Measurements from ENCODE around the gene ARHGAP25. TPM values are rescaled to one million over a fixed set of nuclear protein-coding genes. Genes with fewer than 3 reads are reported as not detected.

Gene ARHGAP25
- total RNA-seq, 1 donor from 2014 or later: 0.08 TPM

DNA sequence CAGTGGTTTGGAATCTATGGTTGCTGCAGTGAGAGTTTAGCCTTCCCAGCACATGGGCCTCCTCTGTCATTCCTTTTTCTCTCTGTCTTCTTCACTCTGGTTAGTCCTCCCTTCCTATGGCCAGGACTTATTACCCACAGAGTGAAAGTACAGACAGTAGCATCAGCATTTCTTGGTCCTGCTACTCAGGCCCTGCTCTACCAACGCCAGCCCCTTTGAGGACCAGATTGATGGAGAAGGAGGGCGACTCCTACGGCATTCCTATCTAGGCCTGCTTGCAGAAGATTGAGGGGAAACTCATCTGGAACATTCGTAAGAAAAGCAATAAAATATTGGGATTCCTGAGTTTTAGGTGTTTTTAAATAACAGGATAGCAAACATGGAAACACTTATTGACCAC is 93.1 kb downstream of the ARHGAP25 start:
- no peak for DNase-seq (ENCODE audit: low read depth)
- TF ChIP-seq, protein P1, sequence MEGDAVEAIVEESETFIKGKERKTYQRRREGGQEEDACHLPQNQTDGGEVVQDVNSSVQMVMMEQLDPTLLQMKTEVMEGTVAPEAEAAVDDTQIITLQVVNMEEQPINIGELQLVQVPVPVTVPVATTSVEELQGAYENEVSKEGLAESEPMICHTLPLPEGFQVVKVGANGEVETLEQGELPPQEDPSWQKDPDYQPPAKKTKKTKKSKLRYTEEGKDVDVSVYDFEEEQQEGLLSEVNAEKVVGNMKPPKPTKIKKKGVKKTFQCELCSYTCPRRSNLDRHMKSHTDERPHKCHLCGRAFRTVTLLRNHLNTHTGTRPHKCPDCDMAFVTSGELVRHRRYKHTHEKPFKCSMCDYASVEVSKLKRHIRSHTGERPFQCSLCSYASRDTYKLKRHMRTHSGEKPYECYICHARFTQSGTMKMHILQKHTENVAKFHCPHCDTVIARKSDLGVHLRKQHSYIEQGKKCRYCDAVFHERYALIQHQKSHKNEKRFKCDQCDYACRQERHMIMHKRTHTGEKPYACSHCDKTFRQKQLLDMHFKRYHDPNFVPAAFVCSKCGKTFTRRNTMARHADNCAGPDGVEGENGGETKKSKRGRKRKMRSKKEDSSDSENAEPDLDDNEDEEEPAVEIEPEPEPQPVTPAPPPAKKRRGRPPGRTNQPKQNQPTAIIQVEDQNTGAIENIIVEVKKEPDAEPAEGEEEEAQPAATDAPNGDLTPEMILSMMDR (IDR thresholded peaks at IDR 0.05; ENCODE audit: insufficient read depth, low read length, poor library complexity, severe bottlenecking): no peak

DNA sequence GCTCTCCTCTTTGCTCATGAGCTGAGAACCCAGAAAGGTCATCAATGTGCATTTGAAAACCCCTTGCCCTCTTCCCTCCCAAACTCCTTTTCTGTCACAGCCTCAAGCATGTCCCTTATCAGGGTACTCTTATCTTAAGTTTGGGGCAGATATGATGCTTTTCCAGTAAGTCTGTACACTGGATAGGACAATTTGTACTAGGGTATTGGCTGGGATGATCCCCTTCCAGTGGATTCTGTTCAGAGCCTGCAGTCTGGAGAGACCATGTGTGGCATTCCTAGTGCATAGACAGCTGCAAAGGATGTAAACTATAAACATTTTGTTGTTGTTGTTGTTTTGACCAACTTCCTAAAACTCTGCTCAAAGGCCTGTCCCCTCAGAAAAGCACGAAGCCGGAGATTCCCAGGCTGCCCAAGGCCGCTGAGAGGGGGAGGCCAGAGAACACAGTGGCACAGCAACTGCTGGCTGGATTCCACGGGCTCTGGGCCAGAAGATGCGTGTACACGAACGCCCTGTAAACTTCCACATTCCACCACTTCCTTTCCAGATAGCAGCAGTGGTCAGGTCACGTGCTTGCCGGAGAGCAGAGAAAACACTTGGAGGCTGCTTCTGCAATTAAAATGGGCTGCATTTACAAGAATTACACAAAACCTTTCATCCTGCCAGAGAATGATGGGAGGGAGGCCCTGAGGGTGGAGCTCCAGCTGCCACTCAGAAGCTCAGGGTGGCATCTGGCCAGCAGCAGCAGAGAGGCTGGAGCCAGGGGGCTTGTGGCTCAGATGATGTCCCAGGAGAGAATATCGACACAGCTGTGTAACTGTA is 94.5 kb downstream of the ARHGAP25 start:
- no peak overlapping the region for H3K4me3 ChIP-seq (ENCODE audit: low read depth, low read length)

More for the DNA sequence above, 93.1 kb downstream of the ARHGAP25 start:
- H3K27me3 ChIP-seq (ENCODE audit: control insufficient read depth, insufficient read depth, low read length): no peaks in the 10 kb centered on the region
- no peak overlapping the region for H3K4me3 ChIP-seq (ENCODE audit: low read depth, low read length)
- no peaks in the 10 kb centered on the region for H3K36me3 ChIP-seq (ENCODE audit: control insufficient read depth, insufficient read depth, low read length)

DNA sequence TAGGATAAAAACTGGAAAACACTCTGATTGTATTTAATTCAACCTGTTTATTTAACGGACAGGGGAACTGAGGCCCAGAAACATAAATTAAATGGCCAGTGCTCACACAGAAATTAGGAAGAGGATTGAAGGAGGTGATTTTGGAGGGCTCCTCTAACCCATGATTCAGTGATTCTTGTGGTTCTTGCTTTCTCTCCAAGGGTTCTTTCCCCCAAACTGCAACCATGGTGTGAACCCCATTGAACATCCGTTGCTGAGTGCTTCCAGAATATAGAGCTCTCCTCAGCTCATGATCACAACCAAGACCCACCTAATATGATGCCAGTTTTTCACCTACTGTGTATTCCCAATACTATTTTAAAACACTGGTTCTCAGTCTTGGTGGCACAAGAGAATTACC is 95.1 kb downstream of the ARHGAP25 start:
- TF ChIP-seq, protein P1 (IDR thresholded peaks at IDR 0.05; ENCODE audit: insufficient read depth, low read length, poor library complexity, severe bottlenecking): no peak
- Histone ChIP-seq H3K27me3 (ENCODE audit: control insufficient read depth, insufficient read depth, low read length) (no peaks in the 10 kb centered on the region), H3K36me3 (ENCODE audit: control insufficient read depth, insufficient read depth, low read length) (no peaks in the 10 kb centered on the region)

More for the DNA sequence above, 94.5 kb downstream of the ARHGAP25 start:
- H3K27me3 ChIP-seq (ENCODE audit: control insufficient read depth, insufficient read depth, low read length): no peaks in the 10 kb centered on the region
- TF ChIP-seq, protein P1 (IDR thresholded peaks at IDR 0.05; ENCODE audit: insufficient read depth, low read length, poor library complexity, severe bottlenecking): no peak
- no peaks in the 10 kb centered on the region for H3K36me3 ChIP-seq (ENCODE audit: control insufficient read depth, insufficient read depth, low read length)
- peak; percentile 80 for DNase-seq (ENCODE audit: low read depth)

DNA sequence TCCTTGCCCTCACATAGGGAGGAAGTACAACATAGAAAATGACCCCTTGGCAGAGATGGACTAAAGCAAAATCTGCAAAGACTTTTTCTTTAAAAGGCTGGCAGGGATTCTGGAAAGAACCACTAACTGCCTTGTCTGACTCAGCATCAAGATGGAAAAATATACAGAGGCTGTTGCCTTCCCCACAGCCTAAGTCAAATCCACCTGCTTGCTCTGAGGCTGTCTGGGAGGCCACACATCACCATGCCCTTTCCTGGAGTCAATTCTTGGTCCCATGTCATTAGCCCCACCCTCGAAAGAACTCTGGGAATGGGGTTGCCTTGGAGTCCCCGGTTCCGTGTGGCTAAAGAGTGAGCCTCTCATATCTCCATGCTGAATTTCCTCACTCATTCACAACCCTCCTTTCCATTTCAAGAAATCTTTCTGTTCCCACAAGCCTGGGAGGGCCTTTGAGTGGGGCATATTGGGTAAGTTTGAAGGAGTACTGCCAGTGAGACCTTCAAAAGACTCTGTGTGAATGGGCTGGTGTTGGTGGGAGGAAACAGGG is 97.1 kb downstream of the ARHGAP25 start:
- DNase-seq (ENCODE audit: low read depth): no peak
- H3K27me3 ChIP-seq (ENCODE audit: control insufficient read depth, insufficient read depth, low read length): no peaks in the 10 kb centered on the region

More for the DNA sequence above, 95.1 kb downstream of the ARHGAP25 start:
- H3K4me3 ChIP-seq (ENCODE audit: low read depth, low read length): no peak overlapping the region
- DNase-seq (ENCODE audit: low read depth): no peak

DNA sequence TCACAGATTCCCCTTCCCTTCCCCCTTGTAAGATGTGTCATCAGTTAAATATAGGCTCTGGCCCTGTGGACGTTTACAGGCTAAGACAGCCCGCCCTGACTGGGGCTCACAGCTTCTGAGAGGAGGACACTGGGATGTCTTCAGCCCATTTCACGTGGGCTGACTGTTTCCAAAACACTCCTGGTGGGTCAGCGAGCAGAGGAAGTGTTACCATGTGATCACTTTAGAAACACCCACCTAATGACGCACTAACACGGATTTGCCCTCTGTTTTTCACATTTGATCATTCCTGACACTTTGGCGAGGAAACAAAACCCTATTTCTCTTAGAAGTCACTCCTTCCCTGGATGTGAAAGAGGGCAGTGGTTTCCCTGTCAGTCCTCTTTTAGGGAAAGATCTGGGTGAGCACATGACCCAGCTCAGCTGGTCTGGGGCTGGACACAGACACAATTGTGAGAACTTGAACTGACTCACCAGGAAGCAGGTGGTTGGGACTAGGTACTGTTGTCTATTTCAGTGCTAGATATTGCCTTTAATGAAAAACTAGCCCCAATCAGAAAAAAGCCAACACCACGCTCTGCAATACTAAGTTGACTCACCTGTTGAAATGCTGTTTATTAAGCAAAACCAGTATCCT is 97.7 kb downstream of the ARHGAP25 start:
- TF ChIP-seq, protein P1 (IDR thresholded peaks at IDR 0.05; ENCODE audit: insufficient read depth, low read length, poor library complexity, severe bottlenecking): no peak
- Histone ChIP-seq H3K27me3 (ENCODE audit: control insufficient read depth, insufficient read depth, low read length) (no peaks in the 10 kb centered on the region), H3K4me3 (ENCODE audit: low read depth, low read length) (no peak overlapping the region), H3K36me3 (ENCODE audit: control insufficient read depth, insufficient read depth, low read length) (no peaks in the 10 kb centered on the region)
- DNase-seq (ENCODE audit: low read depth): peak; percentile 82

More for the DNA sequence above, 97.1 kb downstream of the ARHGAP25 start:
- TF ChIP-seq, protein P1 (IDR thresholded peaks at IDR 0.05; ENCODE audit: insufficient read depth, low read length, poor library complexity, severe bottlenecking): no peak
- H3K36me3 ChIP-seq (ENCODE audit: control insufficient read depth, insufficient read depth, low read length): no peaks in the 10 kb centered on the region
- H3K4me3 ChIP-seq (ENCODE audit: low read depth, low read length): no peak overlapping the region
